SIG-M5 treated with dmso at 0.1 percent for 504 hours (cell line): ENCODE results near the gene CTBP2.

Experiments used
- DNase-seq: peaks from one replicate; lab custom pipeline; 2025; ENCODE audit not compliant: unreplicated experiment; lab: John Stamatoyannopoulos, UW

Gene CTBP2

GRCh38 chr10:125107166-125107949 is 53.0 kb downstream of the CTBP2 start:
- DNase-seq, result no peak

GRCh38 chr10:125106586-125106985 is 53.8 kb downstream of the CTBP2 start:
- DNase-seq, result no peak

- no peak for DNase-seq
Observed at GRCh38 chr10:125105706-125106255, 54.6 kb downstream of the CTBP2 start.

GRCh38 chr10:125105155-125105554 is 55.2 kb downstream of the CTBP2 start:
- DNase-seq, result no peak

- no peak for DNase-seq
Observed at GRCh38 chr10:125104559-125104958, 55.8 kb downstream of the CTBP2 start.

- no peak for DNase-seq
Observed at GRCh38 chr10:125103924-125104323, 56.4 kb downstream of the CTBP2 start.

GRCh38 chr10:125103466-125103865 is 56.9 kb downstream of the CTBP2 start:
- no peak for DNase-seq

GRCh38 chr10:125102821-125103220 is 57.5 kb downstream of the CTBP2 start:
- no peak for DNase-seq

GRCh38 chr10:125102246-125102645 is 58.1 kb downstream of the CTBP2 start:
- peak; percentile 70 for DNase-seq

GRCh38 chr10:125101581-125101980 is 58.8 kb downstream of the CTBP2 start:
- DNase-seq, result no peak

- DNase-seq, result no peak
Observed at GRCh38 chr10:125101049-125101448, 59.3 kb downstream of the CTBP2 start.

- DNase-seq, result no peak
Observed at GRCh38 chr10:125097409-125098070, 62.8 kb downstream of the CTBP2 start.

- no peak for DNase-seq
Observed at GRCh38 chr10:125096975-125097374, 63.4 kb downstream of the CTBP2 start.

GRCh38 chr10:125096371-125096770 is 64.0 kb downstream of the CTBP2 start:
- DNase-seq, result no peak

- DNase-seq, result no peak
Observed at GRCh38 chr10:125095776-125096175, 64.6 kb downstream of the CTBP2 start.

GRCh38 chr10:125095228-125095627 is 65.1 kb downstream of the CTBP2 start:
- no peak for DNase-seq

- no peak for DNase-seq
Observed at GRCh38 chr10:125094806-125095205, 65.6 kb downstream of the CTBP2 start.

GRCh38 chr10:125093974-125094705 is 66.2 kb downstream of the CTBP2 start:
- no peak for DNase-seq

GRCh38 chr10:125093199-125093973 is 67.0 kb downstream of the CTBP2 start:
- no peak for DNase-seq

- no peak for DNase-seq
Observed at GRCh38 chr10:125092564-125093031, 67.8 kb downstream of the CTBP2 start.

GRCh38 chr10:125091891-125092290 is 68.5 kb downstream of the CTBP2 start:
- DNase-seq, result no peak
